GM19025 (cell line): Measurements from ENCODE around the gene SNAPC4.
"Not testable (repeated sequence)": the region's sequence is repeated elsewhere in the genome, so short reads cannot be mapped to it uniquely, and the experiment has no call there.

Source experiments
- ATAC-seq: cut with Tn5 transposase; IDR thresholded peaks from one replicate; pipeline ENCODE4 v1.9.1; 2021; ENCODE audit warnings: mild to moderate bottlenecking, low read depth, moderate library complexity; ENCODE audit not compliant: unreplicated experiment

Gene SNAPC4

DNA sequence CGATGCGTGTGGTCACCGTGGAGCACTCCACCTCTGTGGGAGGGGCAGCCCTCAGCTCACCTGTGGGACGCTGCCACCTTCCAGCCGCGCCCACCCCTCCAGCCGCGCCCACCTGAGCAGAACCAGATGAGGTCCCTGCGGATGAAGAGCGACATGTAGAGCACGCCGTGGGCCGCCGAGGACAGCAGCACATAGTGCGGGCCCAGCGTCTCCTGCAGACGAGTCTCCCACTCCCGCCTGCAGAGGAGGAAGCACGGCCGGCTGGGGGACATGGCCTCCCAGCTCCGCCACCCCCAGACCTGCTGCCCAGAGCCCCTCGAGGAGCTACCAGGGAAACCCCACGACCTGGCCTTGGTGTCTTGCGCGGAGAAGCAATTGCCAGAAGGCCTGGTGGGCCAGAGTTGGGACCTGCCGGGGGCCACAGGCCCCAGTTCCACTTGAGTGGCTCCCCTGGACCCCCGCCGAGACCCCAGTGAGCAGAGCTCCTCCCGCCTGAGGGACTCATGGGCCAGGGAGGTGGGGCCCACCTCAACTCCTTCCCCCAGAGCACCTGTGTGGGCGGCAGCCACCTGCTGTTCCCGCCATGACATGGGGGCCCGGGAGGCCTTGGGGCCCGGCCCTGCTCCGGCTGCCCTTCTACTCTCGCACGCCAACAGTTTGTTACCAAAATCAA lies 33.2 kb upstream of the SNAPC4 start:
- no peak for ATAC-seq

- no peak for ATAC-seq
These were observed 32.6 kb upstream of the SNAPC4 start for GRCh38 chr9:136432591-136432990.

DNA sequence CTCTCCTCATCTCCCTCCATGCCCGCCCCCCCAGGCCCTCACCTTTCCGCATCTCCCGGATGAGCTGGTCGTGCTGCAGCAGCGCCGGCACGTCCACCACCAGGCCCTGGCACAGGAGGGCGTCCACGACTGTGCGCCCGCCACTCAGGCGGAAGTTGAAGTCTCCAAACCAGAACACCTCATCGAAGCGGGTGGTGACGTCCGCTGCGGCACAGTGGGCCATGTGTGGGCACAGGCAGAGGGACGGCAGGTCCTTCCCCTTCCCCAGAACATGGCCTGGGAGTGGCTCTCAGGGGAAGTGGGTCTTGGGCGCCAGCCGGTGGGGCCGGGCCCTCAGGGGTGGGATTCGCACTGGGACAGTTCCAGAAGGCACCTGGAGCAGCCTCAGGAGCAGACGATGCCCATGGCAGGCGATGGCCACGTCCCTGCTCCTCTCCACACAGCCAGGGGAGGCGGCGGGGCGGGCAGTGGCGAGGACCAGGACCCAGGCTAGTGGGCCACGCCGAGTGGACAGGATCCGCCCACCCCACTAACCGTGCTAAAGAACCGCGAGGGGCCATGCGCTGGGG lies 31.9 kb upstream of the SNAPC4 start:
- ATAC-seq = no peak

GRCh38 chr9:136430588-136431234 lies 30.7 kb upstream of the SNAPC4 start:
- ATAC-seq = no peak

DNA sequence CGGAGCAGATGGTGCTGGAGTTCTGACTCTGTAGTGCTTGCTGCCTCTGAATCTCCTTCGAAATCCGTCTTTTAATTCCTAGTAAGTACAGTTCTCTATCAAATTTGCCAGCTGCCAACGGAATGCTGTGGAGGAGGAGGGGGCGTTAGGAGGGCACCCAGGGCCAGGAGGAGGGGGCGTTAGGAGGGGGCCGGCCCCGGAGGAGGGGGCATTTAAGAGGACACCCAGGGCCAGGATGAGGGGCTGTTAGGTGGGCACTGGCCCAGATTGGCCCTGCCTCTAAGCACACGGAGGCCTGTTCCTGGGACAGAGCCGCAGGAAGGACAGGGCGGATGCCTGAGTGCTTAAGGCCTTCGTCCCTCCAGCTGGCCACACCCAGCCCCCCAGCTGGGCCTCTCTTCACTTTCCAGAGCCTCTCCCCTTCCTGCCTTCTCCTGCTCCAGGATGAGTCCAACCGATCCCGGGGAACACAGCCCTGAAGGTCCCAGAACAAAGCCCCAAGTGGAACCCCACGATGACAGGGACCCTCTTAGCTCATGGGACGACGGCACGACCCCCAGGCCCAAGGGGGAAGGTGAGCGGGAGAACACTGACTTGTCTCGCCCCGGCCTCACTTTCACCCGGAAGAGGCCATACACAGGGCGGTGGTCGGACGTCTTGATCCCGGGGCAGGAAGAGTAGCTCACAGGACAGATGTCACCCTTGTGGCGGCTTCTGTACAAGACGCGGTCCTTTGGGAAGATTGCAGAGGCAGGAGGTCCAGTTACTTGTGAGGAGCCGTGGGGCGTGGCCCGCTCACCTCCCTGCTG lies 29.9 kb upstream of the SNAPC4 start:
- ATAC-seq = no peak

- ATAC-seq = no peak
These were observed 29.2 kb upstream of the SNAPC4 start for GRCh38 chr9:136429075-136429628.

DNA sequence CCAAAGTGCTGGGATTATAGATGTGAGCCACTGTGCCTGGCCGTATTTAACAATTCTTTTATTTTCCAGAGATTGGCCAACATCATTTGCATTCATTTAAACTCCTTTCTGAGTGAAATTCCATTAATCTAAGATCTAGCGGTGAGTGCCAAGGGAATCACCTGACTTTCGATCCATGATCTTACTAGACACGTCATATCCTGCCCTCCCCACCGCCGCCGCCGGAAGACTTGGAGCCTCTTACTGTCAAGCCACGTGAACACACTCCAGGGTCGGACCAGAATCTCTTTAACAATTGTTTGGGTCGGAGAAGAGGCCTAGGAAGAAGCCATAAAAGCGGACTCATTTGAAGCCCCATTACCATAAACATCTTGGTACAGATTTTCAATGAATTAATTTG lies 26.8 kb upstream of the SNAPC4 start:
- ATAC-seq = no peak

GRCh38 chr9:136425367-136425766 lies 25.4 kb upstream of the SNAPC4 start:
- ATAC-seq = not testable (repeated sequence)

DNA sequence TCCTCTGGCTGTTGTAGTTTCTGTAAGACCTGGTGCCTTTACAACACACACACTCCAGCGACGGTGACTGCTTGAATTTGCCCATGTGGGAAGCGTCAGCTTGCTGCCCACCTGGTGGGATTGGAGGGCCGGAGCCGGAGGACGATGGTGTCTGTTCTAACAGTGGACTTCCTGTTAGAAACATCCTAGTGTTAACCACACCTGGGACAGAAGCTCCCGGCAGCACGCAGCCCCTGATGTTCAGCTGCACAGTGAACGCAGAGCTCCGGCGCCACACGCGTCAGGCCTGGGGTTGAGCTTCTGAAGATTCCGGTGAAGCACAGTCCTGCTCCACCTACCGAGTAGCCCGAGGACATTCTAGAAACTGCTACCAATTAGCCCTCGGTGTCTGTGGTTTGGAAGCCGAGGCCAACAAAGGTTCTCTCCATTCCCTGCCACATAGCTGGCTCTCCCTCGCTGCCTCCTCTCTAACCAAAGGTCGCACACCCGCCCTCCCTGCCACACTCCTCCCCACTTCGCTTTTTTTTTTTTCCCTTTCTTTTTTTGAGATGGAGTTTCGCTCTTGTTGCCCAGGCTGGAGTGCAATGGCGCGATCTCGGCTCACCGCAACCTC lies 24.9 kb upstream of the SNAPC4 start:
- no peak for ATAC-seq

DNA sequence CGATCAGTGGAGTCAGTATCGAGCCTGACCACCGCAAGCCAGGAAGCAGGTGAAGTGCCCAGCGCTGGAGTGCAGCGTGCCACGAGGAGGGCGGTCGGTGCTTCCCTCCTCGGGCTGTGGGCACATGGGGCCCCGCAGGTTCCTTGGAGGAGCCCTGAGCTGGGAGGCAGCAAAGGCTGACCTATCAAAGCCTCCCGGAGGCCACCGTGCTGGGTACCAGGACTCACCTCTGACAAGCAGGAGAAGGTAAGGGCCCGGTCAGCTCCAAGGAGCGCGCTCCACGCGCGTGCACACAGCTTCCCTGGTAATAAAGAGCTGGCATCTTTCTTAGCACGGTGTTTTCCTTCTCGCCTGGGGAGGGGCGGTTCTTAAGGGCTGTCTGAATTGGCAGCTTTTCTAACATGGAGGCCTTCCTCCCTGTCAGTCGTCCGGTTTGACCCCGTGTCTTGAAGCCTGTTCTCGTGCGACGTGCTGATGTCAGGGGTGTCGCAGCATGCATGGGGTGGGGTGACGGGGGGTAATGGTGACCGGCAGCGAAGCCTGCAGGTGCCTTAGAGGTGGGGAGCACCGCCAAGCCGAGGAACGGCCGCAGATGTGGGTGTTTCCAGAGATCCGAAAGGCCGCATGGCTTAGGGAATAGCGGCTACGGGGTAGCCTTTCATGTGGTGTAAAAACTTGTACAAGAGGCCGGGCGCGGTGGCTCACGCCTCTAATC lies 23.6 kb upstream of the SNAPC4 start:
- no peak for ATAC-seq

- no peak for ATAC-seq
These were observed 22.9 kb upstream of the SNAPC4 start for GRCh38 chr9:136422876-136423275.

GRCh38 chr9:136421791-136422190 lies 21.8 kb upstream of the SNAPC4 start:
- no peak for ATAC-seq

DNA sequence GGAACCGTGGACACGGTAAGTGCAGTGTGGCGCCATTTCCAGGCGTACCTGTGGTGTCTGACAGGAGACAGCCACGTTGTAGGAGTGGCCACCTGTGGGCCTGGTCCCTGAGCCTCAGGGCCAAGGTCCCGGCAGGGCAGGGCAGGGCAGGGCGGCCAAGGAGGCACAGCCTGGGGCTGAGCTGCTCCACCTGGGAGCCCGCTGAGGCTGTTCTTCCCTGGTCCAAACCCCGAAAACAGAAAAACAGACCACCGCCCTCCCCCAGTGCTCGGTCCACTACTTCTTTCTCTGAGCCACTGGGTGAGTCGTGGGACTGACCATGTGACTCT lies 19.1 kb upstream of the SNAPC4 start:
- no peak for ATAC-seq

DNA sequence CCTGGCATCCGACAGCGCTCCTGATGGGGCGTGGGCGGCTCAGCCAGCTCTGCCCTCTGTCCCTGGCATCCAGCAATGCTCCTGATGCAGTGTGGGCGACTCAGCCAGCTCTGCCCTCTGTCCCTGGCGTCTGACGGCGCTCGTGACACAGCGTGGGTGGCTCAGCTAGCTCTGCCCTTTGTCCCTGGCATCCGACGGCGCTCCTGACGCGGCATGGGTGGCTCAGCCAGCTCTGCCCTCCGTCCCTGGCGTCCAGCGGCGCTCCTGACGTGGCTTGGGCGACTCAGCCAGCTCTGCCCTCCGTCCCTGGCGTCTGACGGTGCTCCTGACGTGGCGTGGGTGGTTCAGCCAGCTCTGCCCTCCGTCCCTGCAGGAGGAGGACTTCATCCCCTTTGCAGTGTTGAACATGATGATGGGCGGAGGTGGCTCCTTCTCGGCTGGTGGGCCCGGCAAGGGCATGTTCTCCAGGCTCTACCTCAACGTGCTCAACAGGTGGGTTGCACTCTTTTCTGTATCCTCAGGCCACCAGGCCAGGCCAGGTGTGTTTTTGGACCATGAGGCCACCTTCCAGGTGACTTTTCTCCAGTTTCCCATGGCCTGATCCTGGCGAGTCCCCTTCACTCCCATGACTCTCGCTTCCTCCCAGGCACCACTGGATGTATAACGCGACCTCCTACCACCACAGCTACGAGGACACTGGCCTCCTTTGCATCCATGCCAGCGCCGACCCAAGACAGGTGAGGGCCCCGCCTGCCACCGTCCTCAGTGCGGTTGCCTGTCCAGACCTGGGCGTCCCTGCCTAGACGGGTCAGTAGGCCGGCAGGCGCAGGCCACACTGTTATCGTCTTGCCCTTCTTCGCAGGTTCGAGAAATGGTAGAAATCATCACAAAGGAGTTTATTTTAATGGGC lies 18.5 kb upstream of the SNAPC4 start:
- no peak for ATAC-seq

DNA sequence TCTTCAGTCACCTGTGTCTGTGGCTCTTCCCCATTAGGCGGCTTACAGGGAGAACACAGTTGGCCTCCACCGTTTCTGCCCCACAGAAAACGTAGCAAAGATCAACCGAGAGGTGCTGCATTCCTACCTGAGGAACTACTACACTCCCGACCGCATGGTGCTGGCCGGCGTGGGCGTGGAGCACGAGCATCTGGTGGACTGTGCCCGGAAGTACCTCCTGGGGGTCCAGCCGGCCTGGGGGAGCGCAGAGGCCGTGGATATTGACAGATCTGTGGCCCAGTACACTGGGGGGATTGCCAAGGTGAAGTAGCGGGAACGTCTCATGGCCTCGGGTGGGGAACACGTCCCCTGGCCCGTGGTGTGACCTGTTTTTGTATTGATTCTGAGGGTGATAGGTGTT lies 16.9 kb upstream of the SNAPC4 start:
- ATAC-seq = no peak

DNA sequence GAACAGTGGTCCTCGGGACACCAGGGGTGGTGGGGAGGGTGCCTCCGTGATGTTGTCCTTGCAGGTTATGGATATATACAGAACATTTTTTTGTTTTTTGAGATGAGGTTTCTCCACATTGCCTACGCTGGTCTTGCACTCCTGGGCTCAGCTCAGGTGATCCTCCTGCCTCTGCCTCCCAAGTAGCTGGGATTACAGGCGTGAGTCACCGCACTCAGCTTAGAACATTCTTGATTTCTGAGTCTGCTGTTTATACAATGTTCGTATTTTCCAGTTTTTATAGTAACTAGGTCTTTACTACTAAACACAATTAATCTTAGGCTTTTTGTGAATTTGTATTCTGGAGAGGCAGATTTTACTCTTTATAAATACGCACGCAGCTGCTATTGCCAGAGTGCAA lies 16.5 kb upstream of the SNAPC4 start:
- no peak for ATAC-seq

DNA sequence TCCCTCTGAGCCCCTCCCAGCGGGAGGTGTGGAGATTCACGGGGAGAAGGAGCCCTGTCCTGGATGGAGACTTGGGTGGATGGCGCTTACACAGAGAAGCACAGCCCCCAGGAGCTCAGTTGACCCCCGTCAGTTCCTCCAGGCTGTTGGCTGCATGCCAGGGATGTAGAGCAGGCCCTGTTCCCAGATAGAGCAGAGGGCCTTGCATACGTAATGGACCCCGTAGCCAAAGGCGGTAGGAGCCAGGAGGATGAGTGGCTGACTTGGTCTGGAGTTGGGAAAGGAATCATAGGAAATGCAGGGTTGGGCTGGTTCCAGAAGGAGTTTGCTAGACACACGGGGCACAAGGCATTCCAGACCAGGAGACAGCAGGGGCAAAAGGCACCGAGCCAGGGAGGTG lies 13.0 kb upstream of the SNAPC4 start:
- ATAC-seq = no peak

- ATAC-seq = no peak
These were observed 11.4 kb upstream of the SNAPC4 start for GRCh38 chr9:136411378-136411777.
